HG02610 (cell line): Measurements from ENCODE around the gene BLNK.

ENCODE experiments used
- ATAC-seq: cut with Tn5 transposase; IDR thresholded peaks from one replicate; pipeline ENCODE4 v1.9.1; 2021; ENCODE audit warnings: mild to moderate bottlenecking, moderate library complexity; ENCODE audit not compliant: unreplicated experiment

The BLNK gene

DNA sequence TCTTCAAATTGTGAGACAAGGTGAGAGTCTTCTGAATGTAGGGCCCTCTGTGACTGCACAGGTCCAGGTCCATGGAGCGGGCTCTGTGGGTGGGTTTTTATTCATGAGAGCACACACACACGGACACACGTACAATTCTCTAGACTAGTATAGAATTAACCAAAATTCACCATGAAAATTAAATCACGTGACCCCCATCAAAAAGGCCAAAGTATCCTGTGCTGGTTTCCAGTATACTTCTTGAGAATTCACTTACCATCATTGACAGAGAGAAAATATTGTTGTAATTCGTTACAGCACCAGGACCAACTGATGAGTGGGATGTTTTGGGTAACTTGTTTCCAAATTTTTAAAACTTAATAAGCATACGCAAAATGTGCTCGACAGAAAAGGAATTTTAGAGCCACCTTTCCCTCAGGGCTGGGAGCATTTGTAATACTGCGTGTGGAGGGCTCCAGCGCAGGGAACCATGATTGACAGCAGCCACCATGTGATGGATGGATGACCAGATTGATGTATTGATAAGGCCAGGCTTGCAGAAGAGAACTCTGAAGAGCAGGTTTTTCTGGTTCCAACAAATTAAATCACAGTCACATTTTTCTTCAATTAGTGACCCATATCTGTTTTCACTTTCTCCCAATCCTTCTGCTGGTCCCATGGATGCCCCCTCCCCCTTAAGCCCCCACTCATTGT lies 18.0 kb upstream of the BLNK start:
- ATAC-seq, result no peak

GRCh38 chr10:96288151-96288621 lies 16.8 kb upstream of the BLNK start:
- ATAC-seq, result peak; percentile 69

GRCh38 chr10:96287392-96288105 lies 16.2 kb upstream of the BLNK start:
- peak; percentile 55 for ATAC-seq

- no peak for ATAC-seq
Measured at GRCh38 chr10:96285331-96285752, 14.0 kb upstream of the BLNK start.

DNA sequence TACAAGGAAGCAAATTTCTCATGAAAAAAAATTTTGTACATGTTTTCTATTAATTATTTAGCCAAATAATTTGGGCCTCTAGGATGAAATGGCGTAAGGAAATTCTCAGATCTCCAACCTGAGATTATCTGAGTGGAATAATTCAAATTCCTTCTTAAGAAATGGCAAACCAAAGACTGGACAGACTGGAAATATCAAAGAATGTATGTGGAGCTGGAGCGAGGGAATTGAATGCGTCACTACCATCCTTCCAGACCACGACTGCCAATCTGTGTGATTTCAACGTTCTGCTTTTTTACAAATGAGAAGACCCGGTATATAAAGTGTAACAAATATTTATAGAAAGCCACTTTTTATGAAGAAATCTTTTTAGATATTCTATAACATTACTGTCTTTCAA lies 12.4 kb upstream of the BLNK start:
- no peak for ATAC-seq

- no peak for ATAC-seq
Measured at GRCh38 chr10:96283351-96283750, 12.0 kb upstream of the BLNK start.

DNA sequence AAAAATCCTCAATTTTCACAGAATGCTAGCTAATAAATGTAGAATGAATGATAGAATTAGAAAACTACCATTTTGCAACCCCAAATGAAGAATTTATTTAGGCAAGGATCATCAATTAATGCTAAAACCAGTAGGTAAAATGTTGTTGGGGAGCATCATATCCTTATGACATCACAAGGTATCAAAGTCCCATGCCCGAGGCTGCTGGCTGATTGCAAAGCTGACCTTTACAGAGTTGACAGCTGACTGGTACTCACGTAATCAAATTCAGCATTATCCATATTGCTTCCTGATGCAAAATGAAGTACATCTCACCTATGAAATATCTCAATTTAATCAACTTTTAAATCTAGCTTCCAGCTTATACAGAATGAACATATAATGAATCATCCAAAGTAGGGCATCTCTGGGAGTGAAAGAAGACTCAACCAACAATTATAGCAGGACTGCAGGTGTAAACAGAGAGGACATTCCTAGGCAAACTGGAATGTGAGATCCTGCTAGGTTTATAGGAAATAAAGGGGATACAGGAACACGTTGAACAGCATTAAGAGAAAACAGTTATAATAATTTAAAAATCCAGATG lies 10.2 kb upstream of the BLNK start:
- no peak for ATAC-seq

GRCh38 chr10:96280859-96281258 lies 9.5 kb upstream of the BLNK start:
- no peak for ATAC-seq

DNA sequence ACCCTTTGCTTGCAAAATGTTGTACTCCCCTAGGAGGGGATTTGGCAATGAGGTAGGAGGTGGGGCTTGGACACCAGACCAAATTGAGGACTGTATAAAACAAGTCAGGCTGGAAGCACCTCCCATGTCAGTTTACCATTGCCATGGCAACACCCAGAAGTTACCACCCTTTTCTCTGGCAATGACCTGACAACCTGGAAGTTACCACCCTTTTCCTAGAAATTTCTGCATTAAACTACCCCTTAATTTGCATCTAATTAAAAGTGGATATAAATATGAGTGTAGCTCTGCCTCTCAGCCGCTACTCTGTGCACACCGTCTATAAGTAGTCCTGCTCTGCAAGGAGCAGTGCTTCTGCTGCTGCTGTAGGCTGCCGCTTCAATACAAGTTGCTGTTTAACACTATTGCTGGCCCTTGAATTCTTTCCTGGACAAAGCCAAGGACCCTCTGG lies 7.8 kb upstream of the BLNK start:
- no peak for ATAC-seq

DNA sequence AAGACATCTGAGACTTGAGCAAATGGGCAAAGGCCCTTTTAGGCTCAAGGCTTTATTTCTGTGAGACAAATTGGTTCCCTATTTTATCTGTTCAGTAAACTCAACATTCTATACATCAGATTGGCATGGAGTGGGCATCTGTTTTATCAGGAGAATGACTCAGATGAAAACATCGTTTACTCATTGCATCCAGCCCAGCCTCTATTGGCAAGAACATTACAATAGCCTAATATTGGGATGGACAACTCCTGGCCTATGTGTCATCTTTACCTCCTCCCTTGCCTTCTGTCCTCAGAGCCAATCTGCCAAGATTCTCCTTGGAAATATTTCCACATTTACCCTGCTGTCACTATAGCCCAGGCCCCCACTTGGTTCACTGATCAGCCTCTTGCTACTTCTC lies 5.5 kb upstream of the BLNK start:
- no peak for ATAC-seq

DNA sequence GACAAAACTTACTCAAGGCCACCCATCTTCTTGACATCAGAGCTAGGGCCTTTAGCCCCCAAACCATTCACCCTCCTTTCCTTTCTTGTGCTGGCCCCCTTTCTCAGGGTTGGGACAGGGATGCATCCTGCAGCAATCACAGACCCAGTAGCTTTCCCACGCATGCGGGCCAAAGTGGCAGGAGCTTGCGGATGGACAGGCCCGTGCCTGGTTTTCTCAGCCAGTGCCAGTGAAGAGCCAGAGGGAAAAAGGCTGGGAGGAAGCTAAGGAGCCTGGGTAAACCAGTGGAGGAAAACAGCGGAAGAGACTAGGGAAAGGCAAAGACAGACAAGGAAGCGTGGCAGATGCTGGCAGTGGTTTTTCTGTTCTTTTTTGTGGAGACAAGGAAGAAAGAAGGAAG lies 5.1 kb upstream of the BLNK start:
- no peak for ATAC-seq

- no peak for ATAC-seq
Measured at GRCh38 chr10:96275685-96276418, 4.5 kb upstream of the BLNK start.

- no peak for ATAC-seq
Measured at GRCh38 chr10:96272316-96273280, 1.2 kb upstream of the BLNK start.

DNA sequence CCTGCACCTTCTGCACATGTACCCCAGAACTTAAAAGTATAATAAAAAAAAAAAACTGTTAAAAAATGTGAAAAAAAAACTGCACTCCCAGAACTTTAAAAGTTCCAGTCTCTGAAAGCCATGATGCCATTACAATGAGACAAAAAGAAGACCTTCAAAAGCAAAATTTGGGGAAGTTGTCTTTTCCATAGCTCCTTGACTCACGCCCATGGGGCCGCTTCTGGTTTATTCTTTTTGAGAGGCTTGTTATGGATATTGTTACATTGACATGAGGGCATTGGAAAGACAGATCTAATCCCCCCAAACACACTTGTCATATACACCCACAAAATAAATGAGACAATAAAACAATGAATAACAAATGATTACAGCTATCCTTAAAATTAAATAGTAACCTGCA lies 798 bp downstream of the BLNK start:
- ATAC-seq, result no peak

GRCh38 chr10:96269438-96270300 lies 1.7 kb downstream of the BLNK start:
- no peak for ATAC-seq

GRCh38 chr10:96268341-96268909 lies 2.9 kb downstream of the BLNK start:
- no peak for ATAC-seq

DNA sequence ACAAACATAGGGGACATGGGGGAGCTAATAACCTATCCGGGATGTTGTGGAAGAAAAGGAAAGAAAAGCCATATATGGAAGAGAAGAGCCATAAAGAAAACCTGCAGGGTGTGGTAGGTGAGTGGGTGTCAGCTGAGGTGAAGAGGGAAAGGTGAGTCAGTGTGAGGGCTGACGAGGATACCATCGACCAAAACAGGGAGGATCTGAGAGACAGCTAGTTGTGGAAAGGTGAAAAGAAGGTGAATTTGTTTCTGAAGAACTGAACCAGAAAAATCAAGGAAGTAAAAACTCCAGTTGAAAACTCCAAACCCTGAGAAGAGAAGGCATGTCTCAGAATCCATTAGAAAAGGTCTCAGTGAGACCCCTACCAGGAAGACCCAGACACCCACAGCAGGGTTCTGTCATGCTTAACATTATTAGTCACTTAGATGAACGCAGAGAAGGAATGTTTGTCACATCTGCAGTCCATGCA lies 4.1 kb downstream of the BLNK start:
- peak; percentile 24 for ATAC-seq

DNA sequence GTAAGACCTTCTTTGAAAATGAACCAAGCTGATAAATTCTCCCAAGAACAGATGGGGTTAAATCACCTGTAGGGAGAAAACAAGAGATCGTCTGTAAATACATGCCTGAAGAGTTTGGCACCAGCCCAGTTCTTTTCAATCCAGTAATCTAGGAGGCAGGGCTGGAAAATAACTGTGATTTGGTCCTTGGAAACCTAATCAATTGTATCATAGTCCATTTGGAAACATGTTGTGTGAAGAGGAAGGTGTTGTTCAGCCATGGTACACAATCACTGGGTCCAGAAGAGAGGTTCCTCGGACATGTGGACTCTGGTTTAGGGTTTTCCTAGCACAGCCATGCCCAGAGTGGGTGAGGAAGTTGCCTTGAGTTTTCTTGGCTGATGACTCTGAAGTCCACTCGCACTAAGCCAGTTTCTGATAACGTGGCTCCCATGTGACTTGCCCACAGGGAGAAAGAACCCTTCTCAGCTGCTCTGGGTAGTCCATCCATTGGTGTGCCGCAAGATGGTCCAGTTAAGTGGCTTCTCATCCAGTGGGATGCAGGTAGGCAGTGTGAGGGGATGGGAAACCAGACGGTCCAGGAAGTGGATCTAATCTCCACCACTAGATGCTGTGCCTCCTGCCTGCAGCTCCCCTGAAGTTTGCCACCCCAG lies 5.1 kb downstream of the BLNK start:
- no peak for ATAC-seq
